HG03469 (cell line): ENCODE results near the gene CBX6.

Experiments
- ATAC-seq: cut with Tn5 transposase; IDR thresholded peaks from one replicate; pipeline ENCODE4 v1.9.1; 2021; ENCODE audit warnings: mild to moderate bottlenecking, moderate library complexity, moderate number of reproducible peaks; ENCODE audit not compliant: unreplicated experiment

The CBX6 gene

GRCh38 chr22:38873469-38874411 lies 1.7 kb upstream of the CBX6 start:
- no peak for ATAC-seq

GRCh38 chr22:38872831-38873248 lies 824 bp upstream of the CBX6 start:
- ATAC-seq = no peak

- ATAC-seq = no peak
Measured at GRCh38 chr22:38871360-38872171, 450 bp downstream of the CBX6 start.

GRCh38 chr22:38870791-38871359 lies 1.1 kb downstream of the CBX6 start:
- ATAC-seq = no peak

- ATAC-seq = no peak
Measured at GRCh38 chr22:38870312-38870741, 1.7 kb downstream of the CBX6 start.

GRCh38 chr22:38869663-38870062 lies 2.4 kb downstream of the CBX6 start:
- ATAC-seq = no peak

GRCh38 chr22:38868886-38869381 lies 3.1 kb downstream of the CBX6 start:
- ATAC-seq = no peak

- no peak for ATAC-seq
Measured at GRCh38 chr22:38868286-38868721, 3.7 kb downstream of the CBX6 start.

GRCh38 chr22:38867471-38868285 lies 4.3 kb downstream of the CBX6 start:
- no peak for ATAC-seq

- no peak for ATAC-seq
Measured at GRCh38 chr22:38867124-38867455, 4.9 kb downstream of the CBX6 start.

- no peak for ATAC-seq
Measured at GRCh38 chr22:38866399-38867123, 5.5 kb downstream of the CBX6 start.

GRCh38 chr22:38866024-38866398 lies 6.0 kb downstream of the CBX6 start:
- no peak for ATAC-seq

- no peak for ATAC-seq
Measured at GRCh38 chr22:38865201-38866023, 6.6 kb downstream of the CBX6 start.

GRCh38 chr22:38864361-38865191 lies 7.4 kb downstream of the CBX6 start:
- ATAC-seq = no peak

GRCh38 chr22:38863531-38864131 lies 8.4 kb downstream of the CBX6 start:
- no peak for ATAC-seq

GRCh38 chr22:38862375-38863329 lies 9.4 kb downstream of the CBX6 start:
- ATAC-seq = no peak

- ATAC-seq = no peak
Measured at GRCh38 chr22:38861927-38862326, 10.1 kb downstream of the CBX6 start.
